AG04450 (cell line): ENCODE results near the gene ABLIM2. TPM values are rescaled to one million over a fixed set of nuclear protein-coding genes. Genes with fewer than 3 reads are reported as not detected.

Source experiments
- CTCF ChIA-PET: fragments of 300-600, 350-600 bp; formaldehyde crosslinking; extraction: SDS; loops from one replicate; lab custom pipeline; 2022; ENCODE audit warnings: antibody characterized with exemption, inconsistent platforms; lab: Charles Lee
- POLR2A ChIA-PET: fragments of 350-600 bp; formaldehyde crosslinking; extraction: SDS; loops from one replicate; lab custom pipeline; 2021; ENCODE audit warnings: antibody characterized with exemption, inconsistent platforms; lab: Yijun Ruan, JAX
- DNase-seq: peaks from one replicate; pipeline ENCODE4 v3.0.0-alpha.2; 2011; ENCODE audit warnings: low read depth, low spot score
- H3K27ac ChIP-seq: one replicate; pipeline ENCODE4 v1.5.1; 2012; ENCODE audit warnings: low read depth, low read length, control low read depth
- H3K27me3 ChIP-seq: one replicate; pipeline ENCODE4 v1.6.0; 2012; ENCODE audit warnings: low read length; ENCODE audit not compliant: control insufficient read depth, insufficient read depth
- H3K4me3 ChIP-seq: 2 replicates; pipeline ENCODE4 v1.5.1; 2011; ENCODE audit warnings: mild to moderate bottlenecking, low read depth, low read length, control low read depth
- H3K9me3 ChIP-seq: 2 replicates; pipeline ENCODE4 v1.5.1; 2012; ENCODE audit warnings: low read length; ENCODE audit not compliant: control insufficient read depth, insufficient read depth
- polyA plus RNA-seq: library from polyadenylated mRNA; depleted of rRNA; stranded (reverse); fragments of >200 nt; gene quantifications from 2 replicates; pipeline ENCODE4 v1.2.3, GENCODE V29; 2011
- TF ChIP-seq, protein P1 (sequence below): IDR thresholded peaks from 2 replicates; pipeline ENCODE4 v1.5.1; 2011; ENCODE audit warnings: low read depth, low read length, control low read depth, inconsistent platforms

Gene ABLIM2
- polyA plus RNA-seq, 1 experiment = not detected

DNA sequence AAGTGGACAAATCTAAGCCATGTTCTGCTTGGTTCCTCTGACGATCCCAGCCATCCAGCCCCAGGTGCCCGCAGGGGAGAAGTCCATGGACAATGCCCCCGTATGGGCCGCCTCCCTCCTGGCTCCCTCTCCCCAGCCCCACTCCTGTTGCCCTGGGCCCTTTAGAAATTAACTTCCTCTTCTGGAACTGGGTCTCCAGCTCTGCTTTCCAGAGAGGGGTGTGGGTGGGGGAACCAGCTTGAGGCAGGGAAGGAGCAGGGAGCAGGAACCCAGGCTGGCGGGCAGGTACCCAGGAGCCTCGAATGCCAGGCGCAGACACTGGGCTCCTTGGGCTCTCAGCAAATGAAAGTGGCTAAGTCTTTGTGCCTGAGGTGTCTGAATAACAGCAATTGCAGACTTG is 12.7 kb upstream of the ABLIM2 start:
- peaks cover 11% of the 10 kb centered on the region for H3K9me3 ChIP-seq
- ChIA-PET CTCF (no interaction called here), POLR2A (no interaction called here)
- H3K27ac ChIP-seq = no peak overlapping the region
- DNase-seq = no peak
- TF ChIP-seq, protein P1, sequence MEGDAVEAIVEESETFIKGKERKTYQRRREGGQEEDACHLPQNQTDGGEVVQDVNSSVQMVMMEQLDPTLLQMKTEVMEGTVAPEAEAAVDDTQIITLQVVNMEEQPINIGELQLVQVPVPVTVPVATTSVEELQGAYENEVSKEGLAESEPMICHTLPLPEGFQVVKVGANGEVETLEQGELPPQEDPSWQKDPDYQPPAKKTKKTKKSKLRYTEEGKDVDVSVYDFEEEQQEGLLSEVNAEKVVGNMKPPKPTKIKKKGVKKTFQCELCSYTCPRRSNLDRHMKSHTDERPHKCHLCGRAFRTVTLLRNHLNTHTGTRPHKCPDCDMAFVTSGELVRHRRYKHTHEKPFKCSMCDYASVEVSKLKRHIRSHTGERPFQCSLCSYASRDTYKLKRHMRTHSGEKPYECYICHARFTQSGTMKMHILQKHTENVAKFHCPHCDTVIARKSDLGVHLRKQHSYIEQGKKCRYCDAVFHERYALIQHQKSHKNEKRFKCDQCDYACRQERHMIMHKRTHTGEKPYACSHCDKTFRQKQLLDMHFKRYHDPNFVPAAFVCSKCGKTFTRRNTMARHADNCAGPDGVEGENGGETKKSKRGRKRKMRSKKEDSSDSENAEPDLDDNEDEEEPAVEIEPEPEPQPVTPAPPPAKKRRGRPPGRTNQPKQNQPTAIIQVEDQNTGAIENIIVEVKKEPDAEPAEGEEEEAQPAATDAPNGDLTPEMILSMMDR = no peak
- peaks cover 57% of the 10 kb centered on the region for H3K27me3 ChIP-seq
- no peak overlapping the region for H3K4me3 ChIP-seq

DNA sequence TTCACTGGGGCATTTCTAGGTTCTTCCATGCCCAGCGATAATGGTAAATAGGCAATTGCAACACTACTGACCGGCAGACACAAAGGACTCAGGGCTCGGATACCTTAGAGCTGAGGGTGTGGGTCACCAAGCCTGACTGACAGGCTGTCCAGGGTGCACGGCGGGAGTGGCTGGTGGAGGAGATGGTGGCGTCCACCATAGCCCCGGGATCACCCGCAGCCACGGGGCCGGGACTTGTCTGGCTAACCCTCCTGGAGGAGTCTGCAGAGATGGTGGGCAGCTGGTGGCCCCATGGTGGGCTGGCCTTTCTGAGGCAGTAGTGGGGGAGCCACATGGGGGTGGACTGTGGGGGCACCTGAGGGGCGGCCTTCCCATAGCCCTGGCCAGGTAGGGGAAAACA is 11.7 kb upstream of the ABLIM2 start:
- Histone ChIP-seq H3K4me3 (no peak overlapping the region), H3K27ac (no peak overlapping the region), H3K27me3 (peaks cover 51% of the 10 kb centered on the region), H3K9me3 (peaks cover 11% of the 10 kb centered on the region)
- ChIA-PET CTCF (no interaction called here), POLR2A (no interaction called here)
- no peak for DNase-seq
- TF ChIP-seq, protein P1 = no peak

DNA sequence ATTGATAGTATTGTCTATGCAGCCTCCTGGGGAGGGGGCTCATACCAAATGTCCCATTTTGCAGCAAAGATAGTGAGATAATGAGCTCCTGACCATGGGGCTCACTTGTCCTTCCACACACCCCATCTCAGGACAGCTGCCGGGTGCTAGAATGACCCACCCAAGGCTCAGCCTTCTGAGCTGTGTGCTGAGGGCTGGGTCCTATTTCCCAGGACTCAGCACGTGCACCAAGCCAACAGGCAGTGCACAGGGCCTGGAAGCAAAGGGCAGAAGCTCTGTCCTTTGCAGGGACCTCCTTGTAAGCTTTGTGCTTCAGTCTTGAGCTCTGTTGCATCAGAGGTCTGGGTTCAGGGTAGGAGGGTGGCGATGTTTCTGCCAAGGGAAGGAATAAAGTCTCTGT is 11.2 kb upstream of the ABLIM2 start:
- Histone ChIP-seq H3K9me3 (peaks cover 11% of the 10 kb centered on the region), H3K27ac (peak overlapping the region; percentile 21), H3K27me3 (peaks cover 54% of the 10 kb centered on the region), H3K4me3 (no peak overlapping the region)
- ChIA-PET POLR2A (no interaction called here), CTCF (no interaction called here)
- TF ChIP-seq, protein P1 = no peak
- no peak for DNase-seq

DNA sequence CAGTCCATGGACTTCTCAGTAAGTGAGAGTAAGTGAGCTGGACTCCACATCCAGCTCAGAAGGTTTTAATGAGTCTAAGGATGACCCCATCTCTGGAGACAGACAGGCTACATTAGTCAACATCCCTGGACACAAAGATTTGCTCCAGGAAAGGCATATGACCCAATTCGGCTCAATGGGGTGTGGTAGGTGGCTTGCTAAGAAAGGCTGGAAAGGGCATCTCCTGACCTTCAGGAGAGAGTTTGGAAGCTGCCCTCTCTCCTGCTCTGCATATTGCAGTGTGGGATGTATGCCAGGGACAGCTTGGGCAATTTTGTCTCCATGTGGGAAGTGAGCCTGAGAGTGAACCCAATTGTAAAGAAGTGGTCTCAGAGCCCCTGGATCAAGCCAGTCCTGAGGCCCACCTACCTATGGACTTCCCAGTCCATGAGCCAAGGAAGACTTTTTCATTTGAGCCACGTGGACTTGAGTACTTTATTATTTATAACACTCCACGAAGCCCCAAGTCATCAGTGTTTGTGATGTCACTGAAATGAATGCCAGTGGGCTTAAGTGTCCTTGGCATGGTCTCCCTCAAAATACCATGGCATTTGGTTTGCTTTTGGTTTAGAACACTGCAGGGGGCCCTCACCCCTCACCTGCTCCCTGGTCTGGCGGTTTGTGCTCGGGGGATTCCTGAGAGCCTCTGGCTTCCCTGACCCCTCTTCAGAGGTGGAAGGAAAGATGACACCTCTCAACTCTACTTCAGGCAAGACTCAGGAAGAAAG is 10.4 kb upstream of the ABLIM2 start:
- no peak overlapping the region for H3K4me3 ChIP-seq
- peaks cover 11% of the 10 kb centered on the region for H3K9me3 ChIP-seq
- H3K27me3 ChIP-seq = peaks cover 54% of the 10 kb centered on the region
- H3K27ac ChIP-seq = no peak overlapping the region
- TF ChIP-seq, protein P1 = no peak
- no peak for DNase-seq
- CTCF ChIA-PET = interaction anchor here (2.7 kb wide), 1 partner anchor 8 kb away, joined by 18 read pairs; no protein-coding TSS in a partner anchor
- POLR2A ChIA-PET = no interaction called here

DNA sequence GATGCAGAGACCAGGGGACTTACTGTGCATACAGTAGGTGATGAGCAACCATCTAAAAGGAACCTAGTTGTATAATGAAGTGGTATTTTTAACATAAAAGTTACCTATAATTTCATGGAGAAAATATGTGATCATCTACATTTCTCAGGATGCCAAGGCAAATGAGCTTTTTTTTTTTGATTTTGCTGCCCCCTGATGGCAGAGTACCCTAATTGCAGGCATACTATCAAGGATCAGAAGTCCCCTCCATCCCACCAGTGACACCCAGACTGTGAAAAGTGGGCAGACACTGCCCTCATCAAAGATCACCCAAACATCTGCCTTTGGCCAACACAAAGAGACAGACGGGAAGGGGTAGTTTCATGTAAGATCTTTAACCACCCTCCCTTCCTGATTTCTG is 9.6 kb upstream of the ABLIM2 start:
- H3K27me3 ChIP-seq = peaks cover 53% of the 10 kb centered on the region
- POLR2A ChIA-PET = no interaction called here
- H3K27ac ChIP-seq = no peak overlapping the region
- no peak overlapping the region for H3K4me3 ChIP-seq
- H3K9me3 ChIP-seq = peaks cover 11% of the 10 kb centered on the region
- TF ChIP-seq, protein P1 = peak; percentile 47
- CTCF ChIA-PET = interaction anchor here (0.6 to 2.7 kb wide), 2 partner anchors 9 to 10 kb away, joined by 3 to 18 read pairs; no protein-coding TSS in a partner anchor
- DNase-seq = no peak
